Measurements from ENCODE around the gene NDE1.

GRCh38 chr16:15605839-15606517 lies 44.1 kb upstream of the NDE1 start:
- TF ChIP-seq CTCF (IDR thresholded peaks at IDR 0.05; ENCODE audit: low read length) (no peak), EZH2 (optimal IDR thresholded peaks at IDR 0.05; ENCODE audit: low read depth, low read length) (no peak), EZH2phosphoT487 (IDR thresholded peaks at IDR 0.05; ENCODE audit: low read length) (no peak)
